Osteoblast (primary cell): ENCODE measurements around the gene STRA8. TPM values are rescaled to one million over a fixed set of nuclear protein-coding genes. Genes with fewer than 3 reads are reported as not detected.

ENCODE experiments used
- DNase-seq: peaks from one replicate; pipeline ENCODE4 v3.0.0; 2011; ENCODE audit warnings: low spot score, mixed read lengths; ENCODE audit not compliant: insufficient read length; ENCODE audit errors: missing footprints
- H2AFZ ChIP-seq: 2 replicates; pipeline ENCODE4 v1.6.0; 2011; ENCODE audit warnings: mild to moderate bottlenecking, low read length
- H3K27ac ChIP-seq: 2 replicates; pipeline ENCODE4 v1.5.1; 2011; ENCODE audit warnings: mild to moderate bottlenecking, low read depth, low read length, moderate library complexity
- H3K27me3 ChIP-seq: 2 replicates; pipeline ENCODE4 v1.6.0; 2012; ENCODE audit warnings: mild to moderate bottlenecking, control low read depth, inconsistent platforms, low read length, moderate library complexity; ENCODE audit not compliant: insufficient read depth
- H3K36me3 ChIP-seq: 2 replicates; pipeline ENCODE4 v1.5.1; 2011; ENCODE audit warnings: mild to moderate bottlenecking, low read length, control low read depth, moderate library complexity; ENCODE audit not compliant: insufficient read depth
- H3K4me1 ChIP-seq: 2 replicates; pipeline ENCODE4 v1.5.1; 2011; ENCODE audit warnings: mild to moderate bottlenecking, low read length, control low read depth, moderate library complexity; ENCODE audit not compliant: insufficient read depth
- H3K4me2 ChIP-seq: 2 replicates; pipeline ENCODE4 v1.6.0; 2011; ENCODE audit warnings: mild to moderate bottlenecking, low read length; ENCODE audit not compliant: insufficient read depth
- H3K4me3 ChIP-seq: fragments of 200-600 bp; sonication (generic); 3 replicates; pipeline ENCODE4 v1.5.1; 2012; ENCODE audit warnings: mild to moderate bottlenecking, low read length, inconsistent platforms; ENCODE audit not compliant: insufficient read depth
- H3K79me2 ChIP-seq: 2 replicates; pipeline ENCODE4 v1.6.0; 2012; ENCODE audit warnings: mild to moderate bottlenecking, low read length, control low read depth, inconsistent platforms; ENCODE audit not compliant: insufficient read depth
- H3K9me3 ChIP-seq: 2 replicates; pipeline ENCODE4 v1.5.1; 2011; ENCODE audit warnings: low read depth, low read length, control low read depth
- H4K20me1 ChIP-seq: 2 replicates; pipeline ENCODE4 v1.6.0; 2012; ENCODE audit warnings: mild to moderate bottlenecking, low read length, control low read depth; ENCODE audit not compliant: insufficient read depth
- CTCF ChIP-seq: IDR thresholded peaks from 2 replicates; pipeline ENCODE4 v1.5.1; 2011; ENCODE audit warnings: mild to moderate bottlenecking, low read depth, low read length, moderate library complexity; ENCODE audit errors: extremely low read depth
- total RNA-seq: library from RNA; depleted of rRNA; stranded (reverse); fragments of >200 nt; gene quantifications from 2 replicates; pipeline ENCODE4 v1.2.3, GENCODE V29; 2012

The STRA8 gene
- total RNA-seq, 1 donor = not detected

DNA sequence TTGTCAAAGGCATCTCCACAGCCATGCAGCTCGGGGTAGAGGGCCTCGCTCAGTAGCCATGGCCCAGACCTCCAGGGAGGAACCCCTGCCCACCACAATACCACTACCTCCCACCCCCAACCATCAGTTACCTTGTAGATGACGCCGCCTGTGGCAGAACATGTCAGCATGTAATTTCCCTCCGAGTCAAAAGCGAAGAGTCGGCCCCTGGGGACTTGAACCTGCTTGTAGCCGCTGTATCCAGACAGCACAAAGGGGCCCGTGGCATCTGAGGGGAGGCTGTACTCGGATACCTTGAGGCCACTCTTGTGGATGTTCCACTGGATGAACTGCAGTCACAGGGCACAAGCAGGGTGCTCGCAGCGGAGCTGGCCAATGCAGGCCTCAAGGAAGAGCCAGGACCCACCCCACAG is 46.8 kb upstream of the STRA8 start:
- H4K20me1 ChIP-seq = no peaks in the 10 kb centered on the region
- DNase-seq = no peak
- H2AFZ ChIP-seq = no peak overlapping the region
- H3K4me3 ChIP-seq = no peak overlapping the region
- H3K27ac ChIP-seq = no peak overlapping the region
- TF ChIP-seq CTCF = no peak
- no peak overlapping the region for H3K4me2 ChIP-seq
- peaks cover 36% of the 10 kb centered on the region for H3K36me3 ChIP-seq
- no peaks in the 10 kb centered on the region for H3K4me1 ChIP-seq
- H3K79me2 ChIP-seq = no peaks in the 10 kb centered on the region
- H3K27me3 ChIP-seq = no peaks in the 10 kb centered on the region
- peaks cover 7% of the 10 kb centered on the region for H3K9me3 ChIP-seq

DNA sequence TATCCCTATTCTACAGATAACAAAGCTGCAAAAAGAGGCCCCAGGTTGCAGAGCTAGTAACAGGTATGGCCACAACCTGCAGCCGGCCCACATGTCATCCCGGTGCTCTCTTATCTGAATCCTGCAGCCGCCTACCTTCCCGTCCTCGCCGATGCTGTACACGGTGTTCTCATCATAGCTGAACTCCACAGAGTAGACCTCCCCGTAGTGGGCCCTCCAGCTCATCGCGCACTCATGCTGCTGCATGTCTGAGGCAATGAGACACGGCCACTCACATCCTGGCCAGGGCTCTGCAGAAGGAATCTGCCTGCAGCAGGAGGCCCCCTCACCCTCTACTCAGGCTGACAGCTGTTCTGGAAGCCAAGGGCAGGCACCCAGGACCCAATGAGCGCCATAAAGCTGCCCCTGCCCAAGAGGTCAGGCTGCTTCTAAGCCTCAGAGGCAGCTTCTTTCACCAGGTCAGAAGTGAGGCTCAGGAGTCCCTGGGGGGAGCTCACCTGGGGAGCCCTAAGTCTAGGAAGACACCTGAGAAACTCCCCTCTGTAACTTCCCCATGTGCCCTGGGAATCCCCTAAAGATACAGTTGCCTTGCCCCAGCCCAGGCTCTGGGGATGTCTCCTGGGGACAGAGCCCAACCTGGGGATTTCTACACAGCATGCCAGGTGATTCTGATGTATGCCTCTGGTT is 45.2 kb upstream of the STRA8 start:
- no peak for TF ChIP-seq CTCF
- peaks cover 32% of the 10 kb centered on the region for H3K36me3 ChIP-seq

GRCh38 chr7:135189221-135189662 is 44.4 kb upstream of the STRA8 start:
- no peak overlapping the region for H2AFZ ChIP-seq
- DNase-seq = no peak
- no peak overlapping the region for H3K4me2 ChIP-seq
- H4K20me1 ChIP-seq = no peaks in the 10 kb centered on the region
- no peaks in the 10 kb centered on the region for H3K79me2 ChIP-seq
- H3K4me3 ChIP-seq = no peak overlapping the region
- no peaks in the 10 kb centered on the region for H3K4me1 ChIP-seq
- H3K36me3 ChIP-seq = peaks cover 31% of the 10 kb centered on the region
- TF ChIP-seq CTCF = no peak
- no peak overlapping the region for H3K27ac ChIP-seq
- H3K27me3 ChIP-seq = no peaks in the 10 kb centered on the region
- H3K9me3 ChIP-seq = no peaks in the 10 kb centered on the region

More for the DNA sequence above, 45.2 kb upstream of the STRA8 start:
- peaks cover 2% of the 10 kb centered on the region for H3K9me3 ChIP-seq
- no peak overlapping the region for H3K4me3 ChIP-seq
- H3K27me3 ChIP-seq = no peaks in the 10 kb centered on the region
- no peaks in the 10 kb centered on the region for H3K4me1 ChIP-seq
- H2AFZ ChIP-seq = no peak overlapping the region
- H3K79me2 ChIP-seq = no peaks in the 10 kb centered on the region
- H3K27ac ChIP-seq = no peak overlapping the region
- no peak for DNase-seq
- H3K4me2 ChIP-seq = no peak overlapping the region
- no peaks in the 10 kb centered on the region for H4K20me1 ChIP-seq

DNA sequence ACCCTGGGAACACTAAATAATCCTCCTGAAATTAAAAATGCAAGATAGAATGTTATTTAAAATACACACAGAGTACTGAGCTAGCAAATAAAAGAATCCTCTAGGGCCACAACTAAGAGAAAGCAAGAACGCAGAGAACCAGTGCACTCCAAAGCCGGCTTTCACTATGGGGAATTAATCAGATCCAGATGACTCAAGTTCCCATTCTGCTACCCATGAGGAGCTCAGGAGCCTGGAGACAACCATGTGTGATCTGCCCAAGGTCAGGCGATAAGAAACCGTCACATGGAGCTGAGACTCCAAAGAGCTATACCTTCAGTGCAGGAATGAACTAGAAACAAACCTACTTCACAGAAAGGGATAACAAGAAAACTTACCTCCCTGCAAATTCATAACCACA is 43.7 kb upstream of the STRA8 start:
- H3K36me3 ChIP-seq = peaks cover 31% of the 10 kb centered on the region
- no peak overlapping the region for H3K4me3 ChIP-seq

More for the DNA sequence above, 43.7 kb upstream of the STRA8 start:
- Histone ChIP-seq H3K4me1 (peaks cover 6% of the 10 kb centered on the region), H3K9me3 (no peaks in the 10 kb centered on the region), H3K4me2 (no peak overlapping the region), H3K27me3 (no peaks in the 10 kb centered on the region), H4K20me1 (no peaks in the 10 kb centered on the region), H3K27ac (no peak overlapping the region), H3K79me2 (no peaks in the 10 kb centered on the region), H2AFZ (no peak overlapping the region)
- TF ChIP-seq CTCF = no peak
- DNase-seq = no peak
